SU-DHL-6 (cell line): ENCODE data around the gene CDC25B.

Experiments used
- EZH2phosphoT487 ChIP-seq: fragments of 200-600 bp; sonication (generic), shearing (Covaris generic); conservative IDR thresholded peaks from 2 replicates; pipeline ENCODE4 v1.6.1; 2018; ENCODE audit warnings: mild to moderate bottlenecking, antibody characterized with exemption, low read length, moderate library complexity, mixed read lengths
- TF ChIP-seq, protein P1 (sequence below): fragments of 200-600 bp; sonication (generic); IDR thresholded peaks from one replicate; pipeline ENCODE4 v1.5.1; 2017; ENCODE audit warnings: antibody characterized with exemption, mild to moderate bottlenecking, low read length, moderate library complexity; ENCODE audit not compliant: insufficient read depth, poor library complexity, severe bottlenecking

- TF ChIP-seq, protein P1, sequence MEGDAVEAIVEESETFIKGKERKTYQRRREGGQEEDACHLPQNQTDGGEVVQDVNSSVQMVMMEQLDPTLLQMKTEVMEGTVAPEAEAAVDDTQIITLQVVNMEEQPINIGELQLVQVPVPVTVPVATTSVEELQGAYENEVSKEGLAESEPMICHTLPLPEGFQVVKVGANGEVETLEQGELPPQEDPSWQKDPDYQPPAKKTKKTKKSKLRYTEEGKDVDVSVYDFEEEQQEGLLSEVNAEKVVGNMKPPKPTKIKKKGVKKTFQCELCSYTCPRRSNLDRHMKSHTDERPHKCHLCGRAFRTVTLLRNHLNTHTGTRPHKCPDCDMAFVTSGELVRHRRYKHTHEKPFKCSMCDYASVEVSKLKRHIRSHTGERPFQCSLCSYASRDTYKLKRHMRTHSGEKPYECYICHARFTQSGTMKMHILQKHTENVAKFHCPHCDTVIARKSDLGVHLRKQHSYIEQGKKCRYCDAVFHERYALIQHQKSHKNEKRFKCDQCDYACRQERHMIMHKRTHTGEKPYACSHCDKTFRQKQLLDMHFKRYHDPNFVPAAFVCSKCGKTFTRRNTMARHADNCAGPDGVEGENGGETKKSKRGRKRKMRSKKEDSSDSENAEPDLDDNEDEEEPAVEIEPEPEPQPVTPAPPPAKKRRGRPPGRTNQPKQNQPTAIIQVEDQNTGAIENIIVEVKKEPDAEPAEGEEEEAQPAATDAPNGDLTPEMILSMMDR = no peak
- TF ChIP-seq EZH2phosphoT487 = no peak
Measured at GRCh38 chr20:3812975-3813847, 17.1 kb downstream of the CDC25B start.
